Breast epithelium (tissue), 4 donors: ENCODE measurements around the gene ZNF638. TPM values are rescaled to one million over a fixed set of nuclear protein-coding genes. Genes with fewer than 3 reads are reported as not detected.

Source experiments
- DNase-seq, 2 donors: peaks; one replicate each; pipeline ENCODE4 v3.0.0-alpha.2; 2019; ENCODE audit warnings: low spot score in 2 of 2
- H3K27ac ChIP-seq, 2 donors: fragments of 200-600 bp; sonication (generic) in 1 of 2; one replicate each; pipeline ENCODE4 v1.5.1; 2016 to 2019; ENCODE audit warnings: mild to moderate bottlenecking in 1 of 2
- H3K27me3 ChIP-seq, 2 donors: fragments of 200-600 bp; sonication (generic) in 1 of 2; one replicate each; pipeline versions ENCODE4 v1.5.1 to v1.6.0; 2017 to 2019; ENCODE audit warnings: control low read depth in 1 of 2, mild to moderate bottlenecking in 1 of 2
- H3K36me3 ChIP-seq: fragments of 200-600 bp; one replicate; pipeline ENCODE4 v1.5.1; 2019
- H3K4me1 ChIP-seq, 2 donors: fragments of 200-600 bp; sonication (generic); one replicate each; pipeline ENCODE4 v1.5.1; 2016 to 2019; ENCODE audit warnings: control low read depth in 1 of 2
- H3K4me3 ChIP-seq, 3 donors: fragments of 200-600 bp; sonication (generic); 1 replicate in 2 of 3; 2 replicates in 1 of 3; pipeline ENCODE4 v1.5.1; 2016 to 2019; ENCODE audit warnings: mild to moderate bottlenecking in 3 of 3, moderate library complexity in 2 of 3
- H3K9me3 ChIP-seq, 2 donors: fragments of 200-600 bp; sonication (generic) in 1 of 2; one replicate each; pipeline ENCODE4 v1.5.1; 2016 to 2019; ENCODE audit warnings: control low read depth in 1 of 2
- CTCF ChIP-seq, 3 donors: fragments of 450-650 bp; IDR thresholded peaks; one replicate each; pipeline ENCODE4 v1.5.1; 2016 to 2017; ENCODE audit warnings: antibody characterized with exemption in 3 of 3, mild to moderate bottlenecking in 3 of 3, moderate library complexity in 3 of 3
- POLR2A ChIP-seq: fragments of 450-650 bp; IDR thresholded peaks from one replicate; pipeline ENCODE4 v1.6.1; 2016; ENCODE audit warnings: antibody characterized with exemption, mild to moderate bottlenecking, moderate library complexity
- POLR2AphosphoS5 ChIP-seq, 3 donors: sonication (generic); formaldehyde crosslinking; IDR thresholded peaks; one replicate each; pipeline ENCODE4 v1.6.1; 2017; ENCODE audit warnings: antibody characterized with exemption in 3 of 3
- intact Hi-C: fragments of 100-400 bp; cut with DNase I; formaldehyde crosslinking; loops from one replicate; pipeline ENCODE4 v1.15.1; 2023; ENCODE audit warnings: low total_unique reads
- total RNA-seq, 3 donors: library from RNA; depleted of rRNA; stranded (reverse); fragments of >200 nt; gene quantifications; one replicate each; pipeline ENCODE4 v1.1.0, GENCODE V29; 2016

Gene ZNF638
- total RNA-seq, 3 donors from 2014 or later: 203 to 290 (median 266) TPM

- no peak overlapping the region for H3K27ac ChIP-seq
- DNase-seq: no peak
- H3K9me3 ChIP-seq: no peaks in the 10 kb centered on the region
- TF ChIP-seq POLR2A: no peak
- TF ChIP-seq POLR2AphosphoS5 (IDR thresholded peaks at IDR 0.05): no peak
- TF ChIP-seq CTCF (IDR thresholded peaks at IDR 0.05): no peak
- intact Hi-C loops: no loop called here
- no peak overlapping the region for H3K4me3 ChIP-seq
- H3K4me1 ChIP-seq: no peaks in the 10 kb centered on the region
- H3K27me3 ChIP-seq: peaks cover 0 to 11% of the 10 kb centered on the region in 2 donors
- no peaks in the 10 kb centered on the region for H3K36me3 ChIP-seq
Measured at GRCh38 chr2:71285706-71286105, 45.9 kb upstream of the ZNF638 start.

- TF ChIP-seq CTCF (IDR thresholded peaks at IDR 0.05): no peak
- TF ChIP-seq POLR2A: no peak
- no peak for TF ChIP-seq POLR2AphosphoS5 (IDR thresholded peaks at IDR 0.05)
- H3K36me3 ChIP-seq: no peaks in the 10 kb centered on the region
- H3K4me3 ChIP-seq: no peak overlapping the region
- H3K9me3 ChIP-seq: no peaks in the 10 kb centered on the region
- H3K27me3 ChIP-seq: no peaks in the 10 kb centered on the region
- no peak overlapping the region for H3K27ac ChIP-seq
- H3K4me1 ChIP-seq: no peaks in the 10 kb centered on the region
- DNase-seq: no peak
- intact Hi-C loops: loop anchor here (10.0 kb wide), 1 partner anchor 213 kb away; no protein-coding TSS in a partner anchor
Measured at GRCh38 chr2:71291398-71291797, 40.2 kb upstream of the ZNF638 start.

GRCh38 chr2:71292159-71292558 is 39.4 kb upstream of the ZNF638 start:
- DNase-seq: no peak
- TF ChIP-seq POLR2AphosphoS5 (IDR thresholded peaks at IDR 0.05): no peak
- no peak for TF ChIP-seq POLR2A
- no peak for TF ChIP-seq CTCF (IDR thresholded peaks at IDR 0.05)
- no peak overlapping the region for H3K4me3 ChIP-seq
- H3K27me3 ChIP-seq: no peaks in the 10 kb centered on the region
- no peaks in the 10 kb centered on the region for H3K36me3 ChIP-seq
- intact Hi-C loops: loop anchor here (10.0 kb wide), 1 partner anchor 213 kb away; no protein-coding TSS in a partner anchor
- no peaks in the 10 kb centered on the region for H3K4me1 ChIP-seq
- no peak overlapping the region for H3K27ac ChIP-seq
- no peaks in the 10 kb centered on the region for H3K9me3 ChIP-seq

GRCh38 chr2:71298914-71299313 is 32.7 kb upstream of the ZNF638 start:
- TF ChIP-seq POLR2AphosphoS5 (IDR thresholded peaks at IDR 0.05) (no peak), POLR2A (no peak), CTCF (IDR thresholded peaks at IDR 0.05) (no peak)
- intact Hi-C loops: loop anchor here (10.0 kb wide), 1 partner anchor 206 kb away; no protein-coding TSS in a partner anchor
- Histone ChIP-seq H3K27ac (no peak overlapping the region), H3K36me3 (no peaks in the 10 kb centered on the region), H3K4me3 (no peak overlapping the region), H3K4me1 (no peaks in the 10 kb centered on the region), H3K27me3 (no peaks in the 10 kb centered on the region), H3K9me3 (no peaks in the 10 kb centered on the region)
- no peak for DNase-seq

- no peaks in the 10 kb centered on the region for H3K9me3 ChIP-seq
- TF ChIP-seq CTCF (IDR thresholded peaks at IDR 0.05): peak in 2 of 3 donors; percentile 59 to 61
- TF ChIP-seq POLR2AphosphoS5 (IDR thresholded peaks at IDR 0.05): no peak
- no peak for TF ChIP-seq POLR2A
- no peaks in the 10 kb centered on the region for H3K4me1 ChIP-seq
- no peaks in the 10 kb centered on the region for H3K27me3 ChIP-seq
- DNase-seq: no peak
- no peaks in the 10 kb centered on the region for H3K36me3 ChIP-seq
- intact Hi-C loops: loop anchor here (10.0 kb wide), 1 partner anchor 205 kb away; no protein-coding TSS in a partner anchor
- H3K4me3 ChIP-seq: no peak overlapping the region
- H3K27ac ChIP-seq: no peak overlapping the region
Measured at GRCh38 chr2:71299507-71299906, 32.1 kb upstream of the ZNF638 start.
